Heart right ventricle (tissue), 16 donors: ENCODE measurements around the gene KIF26B. TPM values are rescaled to one million over a fixed set of nuclear protein-coding genes. Genes with fewer than 3 reads are reported as not detected.

Experiments
- ATAC-seq, 8 donors: fragments of 200-7000 bp; cut with Tn5 transposase; one replicate each; pipeline ENCODE4 v1.9.1; 2020; ENCODE audit warnings: mild to moderate bottlenecking in 8 of 8, moderate library complexity in 8 of 8, moderate number of reproducible peaks in 1 of 8
- DNase-seq, 2 donors: peaks; one replicate each; pipeline ENCODE4 v3.0.0-alpha.2; 2020
- H3K27ac ChIP-seq, 10 donors: fragments of 200-600 bp; sonication (generic) in 2 of 10; one replicate each; pipeline versions ENCODE4 v1.5.0 to v1.8.0; 2020 to 2022; ENCODE audit warnings: mild to moderate bottlenecking in 3 of 10
- H3K27me3 ChIP-seq, 7 donors: fragments of 200-600 bp; one replicate each; pipeline ENCODE4 v1.8.0; 2021 to 2022; ENCODE audit warnings: mild to moderate bottlenecking in 2 of 7
- H3K36me3 ChIP-seq, 9 donors: fragments of 200-600 bp; sonication (generic) in 1 of 9; one replicate each; pipeline versions ENCODE4 v1.5.0 to v1.8.0; 2020 to 2022; ENCODE audit warnings: mild to moderate bottlenecking in 2 of 9
- H3K4me1 ChIP-seq, 9 donors: fragments of 200-600 bp; sonication (generic) in 1 of 9; one replicate each; pipeline versions ENCODE4 v1.5.0 to v1.8.0; 2020 to 2022; ENCODE audit warnings: mild to moderate bottlenecking in 4 of 9
- H3K4me3 ChIP-seq, 10 donors: fragments of 200-600 bp; sonication (generic) in 2 of 10; one replicate each; pipeline versions ENCODE4 v1.5.0 to v1.8.0; 2020 to 2022; ENCODE audit warnings: mild to moderate bottlenecking in 7 of 10, moderate library complexity in 2 of 10
- H3K9me3 ChIP-seq, 11 donors: fragments of 200-600 bp in 10 of 11; sonication (generic) in 2 of 11; one replicate each; pipeline versions ENCODE4 v1.5.0 to v1.8.0; 2013 to 2022; ENCODE audit warnings: mild to moderate bottlenecking in 2 of 11, control low read depth in 1 of 11, moderate library complexity in 1 of 11
- CTCF ChIP-seq, 9 donors: fragments of 200-600 bp; sonication (generic) in 2 of 9; IDR thresholded peaks; one replicate each; pipeline versions ENCODE4 v1.5.0 to v1.8.0; 2021 to 2022; ENCODE audit warnings: antibody characterized with exemption in 9 of 9, mild to moderate bottlenecking in 5 of 9, moderate library complexity in 1 of 9
- WGBS, 2 donors: extraction: QIAGEN DNeasy Blood & Tissue Kit; methylation state at CpG; one replicate each; pipeline ENCODE4 v1.1.7; 2013; ENCODE audit warnings: inconsistent platforms in 1 of 2; 5-methylcytosine and 5-hydroxymethylcytosine counted together
- intact Hi-C, 10 donors: fragments of 100-400 bp; cut with DNase I; formaldehyde crosslinking; loops; one replicate each; pipeline versions ENCODE4 v1.11.1 to v1.14.2; 2022
- polyA plus RNA-seq, 2 donors: library from polyadenylated mRNA; stranded (reverse); fragments of 200-250 nt; gene quantifications; one replicate each; pipeline ENCODE4 v1.2.3, GENCODE V29; 2013
- total RNA-seq, 10 donors: library from RNA; stranded (reverse); fragmentation: NEBNext Ultra II Directional in 3 of 10; extraction: Animal tissue kit (Norgen Biotek cat#: 25700) in 3 of 10; gene quantifications; one replicate each; pipeline versions ENCODE4 v1.2.1 to v1.2.4, GENCODE V29; 2021 to 2023
- donor health status: Arrhythmogenic right ventricular cardiomyopathy.
- donor health status: ischemic (EF 13 %, LVEDD 7.1; RV severe dilation, severe dysfunction).
- donor health status: healthy with polysubstance abuse.
- donor health status: DM: no; HTN: yes; CAD: no.
- donor health status: DM: no; HTN: no; CAD: no.
- donor health status: ischemic (EF 25% LVEDD 6.9; RV normal size, moderate dysfunction).
- donor health status: ischemic (EF 25% LVEDD 5.7; RV mildly dilated, moderate dysfunction).
- donor health status: healthy.
- donor health status: DM: yes; HTN: yes; CAD: no.
- donor health status: Ischemic cardiomyopathy.
- donor health status: ischemic (EF 35%, LVEDD 5.7; RV mildly dilated, moderate dysfunction).
- donor health status: nonischemic (EF 11% LVEDD 7.7; RV severe dilation, severe dysfunction).
- donor health status: DM: yes; HTN: yes; CAD: no.
- donor health status: PGD.
- donor health status: ischemic (EF 29% LVEDD 5.4; RV normal size, mild dysfunction).
- donor health status: nonischemic (EF 23%, LVEDD 6.1; RV moderate dilation, normal function).

The KIF26B gene
- total and polyA plus RNA-seq, 12 donors, result 0.66 to 8.8 (median 2.8) TPM

- no peaks in the 10 kb centered on the region for H3K4me1 ChIP-seq
- DNase-seq (no peak), ATAC-seq (no peak)
- no peaks in the 10 kb centered on the region for H3K9me3 ChIP-seq
- TF ChIP-seq CTCF (IDR thresholded peaks at IDR 0.05), result no peak
- WGBS, 2 donors, result 95% methylated on average over 9 of the region's 9 CpGs
- H3K27me3 ChIP-seq, result peaks cover 0 to 14% (median 2%) of the 10 kb centered on the region in 7 donors
- no peak overlapping the region for H3K4me3 ChIP-seq
- intact Hi-C loops, result loop anchor here in 9 of 10 donors (5.0 to 10.0 kb wide), 2 partner anchors 226 to 622 kb away; no protein-coding TSS in a partner anchor
- no peak overlapping the region for H3K27ac ChIP-seq
- no peaks in the 10 kb centered on the region for H3K36me3 ChIP-seq
Measured at GRCh38 chr1:245382981-245383380, 228.2 kb downstream of the KIF26B start.

- Histone ChIP-seq H3K4me3 (no peak overlapping the region), H3K36me3 (no peaks in the 10 kb centered on the region), H3K27me3 (peaks cover 0 to 14% (median 2%) of the 10 kb centered on the region in 7 donors), H3K27ac (no peak overlapping the region), H3K4me1 (no peaks in the 10 kb centered on the region), H3K9me3 (no peaks in the 10 kb centered on the region)
- WGBS, 2 donors, result 71 to 77% methylated on average over 13 of the region's 13 CpGs
- no peak for ATAC-seq
- no peak for TF ChIP-seq CTCF (IDR thresholded peaks at IDR 0.05)
- intact Hi-C loops, result loop anchor here in 9 of 10 donors (5.0 to 10.0 kb wide), 2 partner anchors 226 to 621 kb away; no protein-coding TSS in a partner anchor
- no peak for DNase-seq
Measured at GRCh38 chr1:245383396-245384330, 228.9 kb downstream of the KIF26B start.

- DNase-seq (no peak), ATAC-seq (no peak)
- WGBS, 2 donors, result 91 to 96% methylated on average over 11 of the region's 11 CpGs
- H3K36me3 ChIP-seq, result no peaks in the 10 kb centered on the region
- no peaks in the 10 kb centered on the region for H3K4me1 ChIP-seq
- H3K4me3 ChIP-seq, result no peak overlapping the region
- intact Hi-C loops, result loop anchor here in 1 of 10 donors (10.0 kb wide), 1 partner anchor 618 kb away; no protein-coding TSS in a partner anchor
- H3K27ac ChIP-seq, result no peak overlapping the region
- H3K27me3 ChIP-seq, result peaks cover 0 to 14% (median 2%) of the 10 kb centered on the region in 7 donors
- TF ChIP-seq CTCF (IDR thresholded peaks at IDR 0.05), result no peak
- H3K9me3 ChIP-seq, result no peaks in the 10 kb centered on the region
Measured at GRCh38 chr1:245386297-245386971, 231.6 kb downstream of the KIF26B start.

GRCh38 chr1:245388687-245389086, 233.9 kb downstream of the KIF26B start:
- intact Hi-C loops, result loop anchor here in 1 of 10 donors (10.0 kb wide), 1 partner anchor 616 kb away; no protein-coding TSS in a partner anchor
- no peak for ATAC-seq
- Histone ChIP-seq H3K9me3 (peaks cover 0 to 11% (median 0%) of the 10 kb centered on the region in 11 donors), H3K27ac (no peak overlapping the region), H3K4me3 (no peak overlapping the region), H3K36me3 (no peaks in the 10 kb centered on the region), H3K4me1 (no peaks in the 10 kb centered on the region), H3K27me3 (peaks cover 0 to 9% (median 2%) of the 10 kb centered on the region in 7 donors)
- no peak for TF ChIP-seq CTCF (IDR thresholded peaks at IDR 0.05)
- WGBS, 2 donors, result 66 to 68% methylated on average over 3 of the region's 3 CpGs
- no peak for DNase-seq
